ENCODE results near the gene PIN1. TPM values are rescaled to one million over a fixed set of nuclear protein-coding genes. Genes with fewer than 3 reads are reported as not detected.

Gene PIN1
- total and polyA plus RNA-seq, 2 donors from 2014 or later, result 57.7 to 143 TPM

- no peaks in the 10 kb centered on the region for H3K4me1 ChIP-seq (ENCODE audit: control insufficient read depth in 2 of 3, insufficient read depth in 2 of 3, low read depth in 1 of 3, low read length in 3 of 3)
- no peak overlapping the region for H3K9ac ChIP-seq (ENCODE audit: low read length in 3 of 3)
- H3K27me3 ChIP-seq (ENCODE audit: control insufficient read depth, insufficient read depth, low read length), result no peaks in the 10 kb centered on the region
- H3K27ac ChIP-seq (ENCODE audit: low read depth in 2 of 2, low read length in 2 of 2), result no peak overlapping the region
- intact Hi-C loops (cut with DNase I), result no loop called here
- peaks cover 0 to 9% (median 3%) of the 10 kb centered on the region in 3 donors for H3K36me3 ChIP-seq (ENCODE audit: control insufficient read depth in 2 of 3, insufficient read depth in 3 of 3, low read length in 3 of 3)
- H3K4me3 ChIP-seq (ENCODE audit: low read length in 3 of 3), result no peak overlapping the region
- TF ChIP-seq, protein P1, sequence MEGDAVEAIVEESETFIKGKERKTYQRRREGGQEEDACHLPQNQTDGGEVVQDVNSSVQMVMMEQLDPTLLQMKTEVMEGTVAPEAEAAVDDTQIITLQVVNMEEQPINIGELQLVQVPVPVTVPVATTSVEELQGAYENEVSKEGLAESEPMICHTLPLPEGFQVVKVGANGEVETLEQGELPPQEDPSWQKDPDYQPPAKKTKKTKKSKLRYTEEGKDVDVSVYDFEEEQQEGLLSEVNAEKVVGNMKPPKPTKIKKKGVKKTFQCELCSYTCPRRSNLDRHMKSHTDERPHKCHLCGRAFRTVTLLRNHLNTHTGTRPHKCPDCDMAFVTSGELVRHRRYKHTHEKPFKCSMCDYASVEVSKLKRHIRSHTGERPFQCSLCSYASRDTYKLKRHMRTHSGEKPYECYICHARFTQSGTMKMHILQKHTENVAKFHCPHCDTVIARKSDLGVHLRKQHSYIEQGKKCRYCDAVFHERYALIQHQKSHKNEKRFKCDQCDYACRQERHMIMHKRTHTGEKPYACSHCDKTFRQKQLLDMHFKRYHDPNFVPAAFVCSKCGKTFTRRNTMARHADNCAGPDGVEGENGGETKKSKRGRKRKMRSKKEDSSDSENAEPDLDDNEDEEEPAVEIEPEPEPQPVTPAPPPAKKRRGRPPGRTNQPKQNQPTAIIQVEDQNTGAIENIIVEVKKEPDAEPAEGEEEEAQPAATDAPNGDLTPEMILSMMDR (IDR thresholded peaks at IDR 0.05; ENCODE audit: borderline replicate concordance, extremely low read depth, insufficient read depth), result no peak
- no peaks in the 10 kb centered on the region for H3K9me3 ChIP-seq (ENCODE audit: control insufficient read depth in 2 of 3, insufficient read depth in 1 of 3, low read length in 3 of 3)
- FAIRE-seq, result no peak
- DNase-seq, result peak in 4 of 5 donors; percentile 86 to 91 (median 88)
Measured at GRCh38 chr19:9850235-9850959, 15.3 kb downstream of the PIN1 start.

- FAIRE-seq (no peak), DNase-seq (peak in 1 of 5 donors; percentile 74)
- H3K9me3 ChIP-seq (ENCODE audit: control insufficient read depth in 2 of 3, insufficient read depth in 1 of 3, low read length in 3 of 3), result no peaks in the 10 kb centered on the region
Measured at GRCh38 chr19:9854282-9854846, 19.2 kb downstream of the PIN1 start.

DNA sequence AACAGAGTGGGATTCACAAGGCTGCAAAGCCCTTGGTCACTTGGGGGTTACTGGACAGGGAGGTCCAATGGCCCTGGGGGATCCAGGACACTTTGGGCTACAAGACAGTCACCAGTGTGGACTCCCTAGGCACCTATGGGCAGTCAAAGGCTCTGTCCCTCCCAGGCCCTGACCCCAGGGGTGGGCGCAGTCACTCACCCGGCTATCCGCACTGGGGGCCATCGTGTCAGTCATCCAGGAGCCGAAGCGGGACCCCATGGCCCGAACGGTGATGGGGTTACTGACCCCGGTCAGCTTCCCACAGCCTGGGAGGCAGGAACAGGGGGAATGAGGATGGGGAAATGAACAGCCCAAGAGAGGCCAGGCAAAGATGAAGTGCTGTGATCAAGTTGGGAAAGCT lies 21.5 kb downstream of the PIN1 start:
- TF ChIP-seq, protein P1 (IDR thresholded peaks at IDR 0.05; ENCODE audit: borderline replicate concordance, extremely low read depth, insufficient read depth), result no peak
- no peak overlapping the region for H3K9ac ChIP-seq (ENCODE audit: low read length in 3 of 3)
- FAIRE-seq (no peak), DNase-seq (no peak)
- no peak overlapping the region for H3K4me3 ChIP-seq (ENCODE audit: low read length in 3 of 3)
- H3K9me3 ChIP-seq (ENCODE audit: control insufficient read depth in 2 of 3, insufficient read depth in 1 of 3, low read length in 3 of 3), result no peaks in the 10 kb centered on the region
- H3K4me1 ChIP-seq (ENCODE audit: control insufficient read depth in 2 of 3, insufficient read depth in 2 of 3, low read depth in 1 of 3, low read length in 3 of 3), result no peaks in the 10 kb centered on the region
- H3K36me3 ChIP-seq (ENCODE audit: control insufficient read depth in 2 of 3, insufficient read depth in 3 of 3, low read length in 3 of 3), result no peaks in the 10 kb centered on the region
- no peaks in the 10 kb centered on the region for H3K27me3 ChIP-seq (ENCODE audit: control insufficient read depth, insufficient read depth, low read length)
- H3K27ac ChIP-seq (ENCODE audit: low read depth in 2 of 2, low read length in 2 of 2), result no peak overlapping the region
- intact Hi-C loops (cut with DNase I), result no loop called here

More at GRCh38 chr19:9854282-9854846, 19.2 kb downstream of the PIN1 start:
- intact Hi-C loops (cut with DNase I), result no loop called here
- H3K36me3 ChIP-seq (ENCODE audit: control insufficient read depth in 2 of 3, insufficient read depth in 3 of 3, low read length in 3 of 3), result no peaks in the 10 kb centered on the region
- no peak overlapping the region for H3K4me3 ChIP-seq (ENCODE audit: low read length in 3 of 3)
- H3K27ac ChIP-seq (ENCODE audit: low read depth in 2 of 2, low read length in 2 of 2), result no peak overlapping the region
- H3K4me1 ChIP-seq (ENCODE audit: control insufficient read depth in 2 of 3, insufficient read depth in 2 of 3, low read depth in 1 of 3, low read length in 3 of 3), result no peaks in the 10 kb centered on the region
- H3K27me3 ChIP-seq (ENCODE audit: control insufficient read depth, insufficient read depth, low read length), result no peaks in the 10 kb centered on the region
- no peak overlapping the region for H3K9ac ChIP-seq (ENCODE audit: low read length in 3 of 3)
- TF ChIP-seq, protein P1 (IDR thresholded peaks at IDR 0.05; ENCODE audit: borderline replicate concordance, extremely low read depth, insufficient read depth), result no peak

All from kidney (tissue), 14 donors.